Measurements from ENCODE around the gene E2F8.

The E2F8 gene, protein sequence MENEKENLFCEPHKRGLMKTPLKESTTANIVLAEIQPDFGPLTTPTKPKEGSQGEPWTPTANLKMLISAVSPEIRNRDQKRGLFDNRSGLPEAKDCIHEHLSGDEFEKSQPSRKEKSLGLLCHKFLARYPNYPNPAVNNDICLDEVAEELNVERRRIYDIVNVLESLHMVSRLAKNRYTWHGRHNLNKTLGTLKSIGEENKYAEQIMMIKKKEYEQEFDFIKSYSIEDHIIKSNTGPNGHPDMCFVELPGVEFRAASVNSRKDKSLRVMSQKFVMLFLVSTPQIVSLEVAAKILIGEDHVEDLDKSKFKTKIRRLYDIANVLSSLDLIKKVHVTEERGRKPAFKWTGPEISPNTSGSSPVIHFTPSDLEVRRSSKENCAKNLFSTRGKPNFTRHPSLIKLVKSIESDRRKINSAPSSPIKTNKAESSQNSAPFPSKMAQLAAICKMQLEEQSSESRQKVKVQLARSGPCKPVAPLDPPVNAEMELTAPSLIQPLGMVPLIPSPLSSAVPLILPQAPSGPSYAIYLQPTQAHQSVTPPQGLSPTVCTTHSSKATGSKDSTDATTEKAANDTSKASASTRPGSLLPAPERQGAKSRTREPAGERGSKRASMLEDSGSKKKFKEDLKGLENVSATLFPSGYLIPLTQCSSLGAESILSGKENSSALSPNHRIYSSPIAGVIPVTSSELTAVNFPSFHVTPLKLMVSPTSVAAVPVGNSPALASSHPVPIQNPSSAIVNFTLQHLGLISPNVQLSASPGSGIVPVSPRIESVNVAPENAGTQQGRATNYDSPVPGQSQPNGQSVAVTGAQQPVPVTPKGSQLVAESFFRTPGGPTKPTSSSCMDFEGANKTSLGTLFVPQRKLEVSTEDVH

GRCh38 chr11:19240420-19241259 lies at the start of gene E2F8:
TSS of gene E2F8 (minus strand) at chr11:19240945. CDS start at chr11:19240121, 824 bp downstream.
- peaks cover 7 to 40% (median 32%) of the 10 kb centered on the region in 5 donors for H3K27me3 ChIP-seq (ENCODE audit: control insufficient read depth in 5 of 5, insufficient read depth in 4 of 5, low read length in 5 of 5)
- H3K4me1 ChIP-seq (ENCODE audit: control insufficient read depth in 5 of 5, insufficient read depth in 5 of 5, low read length in 5 of 5), result peaks cover 5 to 23% (median 22%) of the 10 kb centered on the region in 5 donors
- peak within 1 kb of the TSS in 2 of 5 donors; percentile 26 to 59 for H3K9ac ChIP-seq (ENCODE audit: low read length in 5 of 5)
- H3K4me3 ChIP-seq (ENCODE audit: low read depth in 1 of 5, low read length in 5 of 5), result peak within 1 kb of the TSS; percentile 57 to 65 (median 63)
- H3K27ac ChIP-seq (ENCODE audit: low read depth, low read length), result no peak within 1 kb of the TSS
- no peaks in the 10 kb centered on the region for H3K9me3 ChIP-seq (ENCODE audit: control insufficient read depth in 5 of 5, low read length in 5 of 5)
- no peaks in the 10 kb centered on the region for H3K36me3 ChIP-seq (ENCODE audit: control insufficient read depth in 5 of 5, insufficient read depth in 5 of 5, low read length in 5 of 5)

DNA sequence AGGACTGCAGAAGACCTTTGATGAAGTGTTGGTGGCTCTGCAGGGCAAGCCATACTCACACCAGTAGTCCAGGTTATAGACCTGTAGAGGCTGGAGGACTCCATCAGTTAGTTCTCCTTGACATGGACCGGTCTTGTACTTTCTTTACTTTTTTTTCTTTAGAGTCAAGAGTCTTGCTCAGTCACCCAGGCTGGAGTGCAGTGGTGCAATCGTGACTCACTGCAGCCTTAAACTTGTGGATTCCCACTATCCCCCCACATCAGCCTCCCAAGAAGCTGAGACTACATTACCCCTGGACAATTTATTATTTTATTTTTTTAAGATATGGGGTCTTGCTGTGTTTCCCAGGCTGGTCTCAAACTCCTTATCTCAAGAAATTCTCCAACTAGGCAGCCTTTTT lies 49.6 kb upstream of the E2F8 start:
- Histone ChIP-seq H3K4me3 (ENCODE audit: low read depth in 1 of 5, low read length in 5 of 5) (no peak overlapping the region), H3K9ac (ENCODE audit: low read length in 5 of 5) (no peak overlapping the region), H3K27me3 (ENCODE audit: control insufficient read depth in 5 of 5, insufficient read depth in 4 of 5, low read length in 5 of 5) (peaks cover 0 to 4% (median 0%) of the 10 kb centered on the region in 5 donors), H3K4me1 (ENCODE audit: control insufficient read depth in 5 of 5, insufficient read depth in 5 of 5, low read length in 5 of 5) (no peaks in the 10 kb centered on the region), H3K9me3 (ENCODE audit: control insufficient read depth in 5 of 5, low read length in 5 of 5) (no peaks in the 10 kb centered on the region), H3K27ac (ENCODE audit: low read depth, low read length) (no peak overlapping the region), H3K36me3 (ENCODE audit: control insufficient read depth in 5 of 5, insufficient read depth in 5 of 5, low read length in 5 of 5) (no peaks in the 10 kb centered on the region)

- Histone ChIP-seq H3K9ac (ENCODE audit: low read length in 5 of 5) (no peak overlapping the region), H3K4me1 (ENCODE audit: control insufficient read depth in 5 of 5, insufficient read depth in 5 of 5, low read length in 5 of 5) (no peaks in the 10 kb centered on the region), H3K27me3 (ENCODE audit: control insufficient read depth in 5 of 5, insufficient read depth in 4 of 5, low read length in 5 of 5) (peaks cover 0 to 4% (median 0%) of the 10 kb centered on the region in 5 donors), H3K36me3 (ENCODE audit: control insufficient read depth in 5 of 5, insufficient read depth in 5 of 5, low read length in 5 of 5) (no peaks in the 10 kb centered on the region), H3K27ac (ENCODE audit: low read depth, low read length) (no peak overlapping the region), H3K4me3 (ENCODE audit: low read depth in 1 of 5, low read length in 5 of 5) (no peak overlapping the region), H3K9me3 (ENCODE audit: control insufficient read depth in 5 of 5, low read length in 5 of 5) (no peaks in the 10 kb centered on the region)
Measured at GRCh38 chr11:19288256-19288655, 47.5 kb upstream of the E2F8 start.

GRCh38 chr11:19286411-19286810 lies 45.7 kb upstream of the E2F8 start:
- H3K4me3 ChIP-seq (ENCODE audit: low read depth in 1 of 5, low read length in 5 of 5), result no peak overlapping the region

GRCh38 chr11:19284881-19285280 lies 44.1 kb upstream of the E2F8 start:
- Histone ChIP-seq H3K27ac (ENCODE audit: low read depth, low read length) (no peak overlapping the region), H3K27me3 (ENCODE audit: control insufficient read depth in 5 of 5, insufficient read depth in 4 of 5, low read length in 5 of 5) (peaks cover 0 to 4% (median 0%) of the 10 kb centered on the region in 5 donors), H3K36me3 (ENCODE audit: control insufficient read depth in 5 of 5, insufficient read depth in 5 of 5, low read length in 5 of 5) (no peaks in the 10 kb centered on the region), H3K4me1 (ENCODE audit: control insufficient read depth in 5 of 5, insufficient read depth in 5 of 5, low read length in 5 of 5) (peaks cover 0 to 2% (median 0%) of the 10 kb centered on the region in 5 donors), H3K9ac (ENCODE audit: low read length in 5 of 5) (no peak overlapping the region), H3K9me3 (ENCODE audit: control insufficient read depth in 5 of 5, low read length in 5 of 5) (no peaks in the 10 kb centered on the region), H3K4me3 (ENCODE audit: low read depth in 1 of 5, low read length in 5 of 5) (no peak overlapping the region)

More at GRCh38 chr11:19286411-19286810, 45.7 kb upstream of the E2F8 start:
- Histone ChIP-seq H3K27me3 (ENCODE audit: control insufficient read depth in 5 of 5, insufficient read depth in 4 of 5, low read length in 5 of 5) (peaks cover 0 to 4% (median 0%) of the 10 kb centered on the region in 5 donors), H3K9me3 (ENCODE audit: control insufficient read depth in 5 of 5, low read length in 5 of 5) (no peaks in the 10 kb centered on the region), H3K9ac (ENCODE audit: low read length in 5 of 5) (no peak overlapping the region), H3K4me1 (ENCODE audit: control insufficient read depth in 5 of 5, insufficient read depth in 5 of 5, low read length in 5 of 5) (no peaks in the 10 kb centered on the region), H3K36me3 (ENCODE audit: control insufficient read depth in 5 of 5, insufficient read depth in 5 of 5, low read length in 5 of 5) (no peaks in the 10 kb centered on the region), H3K27ac (ENCODE audit: low read depth, low read length) (no peak overlapping the region)

DNA sequence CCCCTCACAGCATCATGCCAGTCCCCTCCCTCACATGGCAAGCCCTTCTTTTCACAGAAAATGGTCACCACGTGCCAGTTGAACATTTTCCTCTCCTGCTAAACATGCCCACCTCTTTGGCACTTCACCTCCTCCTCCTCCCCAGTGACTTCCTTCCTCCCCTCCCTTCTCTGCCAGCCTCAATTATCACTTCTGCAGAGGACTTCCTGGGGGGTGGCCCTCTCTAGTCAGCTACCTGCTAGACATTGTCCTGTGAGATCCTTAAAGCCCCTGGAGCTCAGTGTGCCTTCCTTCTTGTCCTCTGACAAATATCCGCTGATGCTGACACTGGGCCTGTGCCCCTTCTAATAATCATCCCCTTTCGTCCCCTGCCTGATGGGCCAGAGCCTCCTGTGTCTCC lies 43.2 kb upstream of the E2F8 start:
- Histone ChIP-seq H3K4me1 (ENCODE audit: control insufficient read depth in 5 of 5, insufficient read depth in 5 of 5, low read length in 5 of 5) (peaks cover 0 to 2% (median 0%) of the 10 kb centered on the region in 5 donors), H3K9ac (ENCODE audit: low read length in 5 of 5) (no peak overlapping the region), H3K4me3 (ENCODE audit: low read depth in 1 of 5, low read length in 5 of 5) (no peak overlapping the region), H3K27me3 (ENCODE audit: control insufficient read depth in 5 of 5, insufficient read depth in 4 of 5, low read length in 5 of 5) (peaks cover 0 to 4% (median 0%) of the 10 kb centered on the region in 5 donors), H3K9me3 (ENCODE audit: control insufficient read depth in 5 of 5, low read length in 5 of 5) (no peaks in the 10 kb centered on the region), H3K27ac (ENCODE audit: low read depth, low read length) (no peak overlapping the region), H3K36me3 (ENCODE audit: control insufficient read depth in 5 of 5, insufficient read depth in 5 of 5, low read length in 5 of 5) (no peaks in the 10 kb centered on the region)

DNA sequence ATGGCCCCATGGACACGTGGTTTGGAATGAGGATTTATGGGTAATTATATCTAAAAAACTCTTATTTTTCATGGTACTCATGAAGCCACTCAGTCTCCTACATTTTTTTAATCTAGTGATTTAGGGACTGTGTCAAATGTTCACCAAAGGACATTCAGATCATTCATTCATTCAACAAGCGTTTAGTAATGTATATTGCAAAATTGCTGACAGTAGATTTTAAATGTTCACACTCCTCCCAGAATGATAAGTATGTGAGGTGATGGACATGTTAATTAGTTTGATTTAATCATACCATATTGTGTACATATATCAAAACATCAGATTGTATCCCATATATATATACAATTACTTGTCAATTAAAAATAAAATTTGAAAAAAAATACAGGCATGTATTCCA lies 40.8 kb upstream of the E2F8 start:
- Histone ChIP-seq H3K27ac (ENCODE audit: low read depth, low read length) (no peak overlapping the region), H3K4me3 (ENCODE audit: low read depth in 1 of 5, low read length in 5 of 5) (no peak overlapping the region), H3K9ac (ENCODE audit: low read length in 5 of 5) (no peak overlapping the region), H3K36me3 (ENCODE audit: control insufficient read depth in 5 of 5, insufficient read depth in 5 of 5, low read length in 5 of 5) (no peaks in the 10 kb centered on the region), H3K9me3 (ENCODE audit: control insufficient read depth in 5 of 5, low read length in 5 of 5) (no peaks in the 10 kb centered on the region), H3K4me1 (ENCODE audit: control insufficient read depth in 5 of 5, insufficient read depth in 5 of 5, low read length in 5 of 5) (peaks cover 0 to 2% (median 0%) of the 10 kb centered on the region in 5 donors), H3K27me3 (ENCODE audit: control insufficient read depth in 5 of 5, insufficient read depth in 4 of 5, low read length in 5 of 5) (peaks cover 0 to 3% (median 0%) of the 10 kb centered on the region in 5 donors)

DNA sequence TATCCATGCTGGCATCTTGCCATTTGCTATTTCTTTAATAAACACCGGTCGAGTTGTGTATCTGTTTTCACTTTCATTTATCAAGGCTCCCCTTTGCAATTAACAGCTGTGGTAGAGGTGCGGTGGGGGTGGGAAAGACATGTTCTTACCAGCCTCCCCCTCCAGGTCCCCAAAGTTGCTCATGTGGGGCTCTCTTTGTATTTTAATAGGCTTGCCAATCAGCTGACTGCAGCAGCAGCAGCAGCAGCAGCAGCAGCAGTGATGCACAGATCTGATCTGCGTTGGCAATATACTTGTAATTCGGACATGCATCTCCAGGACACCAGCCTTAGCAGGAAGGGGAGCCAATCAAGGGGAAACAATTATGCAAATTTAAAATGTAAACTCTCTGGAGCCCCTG lies 40.3 kb upstream of the E2F8 start:
- Histone ChIP-seq H3K9me3 (ENCODE audit: control insufficient read depth in 5 of 5, low read length in 5 of 5) (no peaks in the 10 kb centered on the region), H3K9ac (ENCODE audit: low read length in 5 of 5) (no peak overlapping the region), H3K36me3 (ENCODE audit: control insufficient read depth in 5 of 5, insufficient read depth in 5 of 5, low read length in 5 of 5) (no peaks in the 10 kb centered on the region), H3K4me1 (ENCODE audit: control insufficient read depth in 5 of 5, insufficient read depth in 5 of 5, low read length in 5 of 5) (peaks cover 0 to 2% (median 0%) of the 10 kb centered on the region in 5 donors), H3K27me3 (ENCODE audit: control insufficient read depth in 5 of 5, insufficient read depth in 4 of 5, low read length in 5 of 5) (peaks cover 0 to 3% (median 0%) of the 10 kb centered on the region in 5 donors), H3K4me3 (ENCODE audit: low read depth in 1 of 5, low read length in 5 of 5) (no peak overlapping the region), H3K27ac (ENCODE audit: low read depth, low read length) (no peak overlapping the region)

GRCh38 chr11:19279451-19279850 lies 38.7 kb upstream of the E2F8 start:
- Histone ChIP-seq H3K27me3 (ENCODE audit: control insufficient read depth in 5 of 5, insufficient read depth in 4 of 5, low read length in 5 of 5) (no peaks in the 10 kb centered on the region), H3K9ac (ENCODE audit: low read length in 5 of 5) (no peak overlapping the region), H3K36me3 (ENCODE audit: control insufficient read depth in 5 of 5, insufficient read depth in 5 of 5, low read length in 5 of 5) (no peaks in the 10 kb centered on the region), H3K4me1 (ENCODE audit: control insufficient read depth in 5 of 5, insufficient read depth in 5 of 5, low read length in 5 of 5) (peaks cover 0 to 2% (median 0%) of the 10 kb centered on the region in 5 donors), H3K4me3 (ENCODE audit: low read depth in 1 of 5, low read length in 5 of 5) (no peak overlapping the region), H3K27ac (ENCODE audit: low read depth, low read length) (no peak overlapping the region), H3K9me3 (ENCODE audit: control insufficient read depth in 5 of 5, low read length in 5 of 5) (no peaks in the 10 kb centered on the region)
